Gastrocnemius medialis (tissue), 4 donors: Measurements from ENCODE around the gene TNRC18.

Source experiments
- POLR2A ChIP-seq, 2 donors: fragments of 450-650 bp; IDR thresholded peaks; one replicate each; pipeline ENCODE4 v1.6.1; 2017; ENCODE audit warnings: antibody characterized with exemption in 2 of 2, mild to moderate bottlenecking in 2 of 2, moderate library complexity in 2 of 2
- TF ChIP-seq, protein P1 (sequence below), 5 experiments: fragments of 450-650 bp in 3 of 5; fragments of 200-600 bp in 2 of 5; sonication (generic) in 2 of 5; IDR thresholded peaks in 4 of 5; conservative IDR thresholded peaks in 1 of 5; 1 replicate in 4 of 5; 2 replicates in 1 of 5; pipeline ENCODE4 v1.5.1; 2016 to 2019; ENCODE audit warnings: antibody characterized with exemption in 5 of 5, mild to moderate bottlenecking in 3 of 5, moderate library complexity in 3 of 5

- TF ChIP-seq POLR2A (IDR thresholded peaks at IDR 0.05): no peak
- TF ChIP-seq, protein P1, sequence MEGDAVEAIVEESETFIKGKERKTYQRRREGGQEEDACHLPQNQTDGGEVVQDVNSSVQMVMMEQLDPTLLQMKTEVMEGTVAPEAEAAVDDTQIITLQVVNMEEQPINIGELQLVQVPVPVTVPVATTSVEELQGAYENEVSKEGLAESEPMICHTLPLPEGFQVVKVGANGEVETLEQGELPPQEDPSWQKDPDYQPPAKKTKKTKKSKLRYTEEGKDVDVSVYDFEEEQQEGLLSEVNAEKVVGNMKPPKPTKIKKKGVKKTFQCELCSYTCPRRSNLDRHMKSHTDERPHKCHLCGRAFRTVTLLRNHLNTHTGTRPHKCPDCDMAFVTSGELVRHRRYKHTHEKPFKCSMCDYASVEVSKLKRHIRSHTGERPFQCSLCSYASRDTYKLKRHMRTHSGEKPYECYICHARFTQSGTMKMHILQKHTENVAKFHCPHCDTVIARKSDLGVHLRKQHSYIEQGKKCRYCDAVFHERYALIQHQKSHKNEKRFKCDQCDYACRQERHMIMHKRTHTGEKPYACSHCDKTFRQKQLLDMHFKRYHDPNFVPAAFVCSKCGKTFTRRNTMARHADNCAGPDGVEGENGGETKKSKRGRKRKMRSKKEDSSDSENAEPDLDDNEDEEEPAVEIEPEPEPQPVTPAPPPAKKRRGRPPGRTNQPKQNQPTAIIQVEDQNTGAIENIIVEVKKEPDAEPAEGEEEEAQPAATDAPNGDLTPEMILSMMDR (IDR thresholded peaks at IDR 0.05 in 4 of 5, conservative IDR thresholded peaks at IDR 0.05 in 1 of 5): no peak
These were observed 147.0 kb downstream of the TNRC18 start for GRCh38 chr7:5276611-5277010.
